AG04450 (cell line): Measurements from ENCODE around the gene ARFGAP1. TPM values are rescaled to one million over a fixed set of nuclear protein-coding genes. Genes with fewer than 3 reads are reported as not detected.
"Not testable (repeated sequence)": the region's sequence is repeated elsewhere in the genome, so short reads cannot be mapped to it uniquely, and the experiment has no call there.

Experiments
- CTCF ChIA-PET: fragments of 300-600, 350-600 bp; formaldehyde crosslinking; extraction: SDS; loops from one replicate; lab custom pipeline; 2022; ENCODE audit warnings: antibody characterized with exemption, inconsistent platforms; lab: Charles Lee
- POLR2A ChIA-PET: fragments of 350-600 bp; formaldehyde crosslinking; extraction: SDS; loops from one replicate; lab custom pipeline; 2021; ENCODE audit warnings: antibody characterized with exemption, inconsistent platforms; lab: Yijun Ruan, JAX
- DNase-seq: peaks from one replicate; pipeline ENCODE4 v3.0.0-alpha.2; 2011; ENCODE audit warnings: low read depth, low spot score
- H3K27ac ChIP-seq: one replicate; pipeline ENCODE4 v1.5.1; 2012; ENCODE audit warnings: low read depth, low read length, control low read depth
- H3K27me3 ChIP-seq: one replicate; pipeline ENCODE4 v1.6.0; 2012; ENCODE audit warnings: low read length; ENCODE audit not compliant: control insufficient read depth, insufficient read depth
- H3K4me3 ChIP-seq: 2 replicates; pipeline ENCODE4 v1.5.1; 2011; ENCODE audit warnings: mild to moderate bottlenecking, low read depth, low read length, control low read depth
- H3K9me3 ChIP-seq: 2 replicates; pipeline ENCODE4 v1.5.1; 2012; ENCODE audit warnings: low read length; ENCODE audit not compliant: control insufficient read depth, insufficient read depth
- CTCF ChIP-seq: IDR thresholded peaks from 2 replicates; pipeline ENCODE4 v1.5.1; 2011; ENCODE audit warnings: low read depth, low read length, control low read depth, inconsistent platforms
- polyA plus RNA-seq: library from polyadenylated mRNA; depleted of rRNA; stranded (reverse); fragments of >200 nt; gene quantifications from 2 replicates; pipeline ENCODE4 v1.2.3, GENCODE V29; 2011

Gene ARFGAP1
- polyA plus RNA-seq, 1 experiment = 52.6 TPM

DNA sequence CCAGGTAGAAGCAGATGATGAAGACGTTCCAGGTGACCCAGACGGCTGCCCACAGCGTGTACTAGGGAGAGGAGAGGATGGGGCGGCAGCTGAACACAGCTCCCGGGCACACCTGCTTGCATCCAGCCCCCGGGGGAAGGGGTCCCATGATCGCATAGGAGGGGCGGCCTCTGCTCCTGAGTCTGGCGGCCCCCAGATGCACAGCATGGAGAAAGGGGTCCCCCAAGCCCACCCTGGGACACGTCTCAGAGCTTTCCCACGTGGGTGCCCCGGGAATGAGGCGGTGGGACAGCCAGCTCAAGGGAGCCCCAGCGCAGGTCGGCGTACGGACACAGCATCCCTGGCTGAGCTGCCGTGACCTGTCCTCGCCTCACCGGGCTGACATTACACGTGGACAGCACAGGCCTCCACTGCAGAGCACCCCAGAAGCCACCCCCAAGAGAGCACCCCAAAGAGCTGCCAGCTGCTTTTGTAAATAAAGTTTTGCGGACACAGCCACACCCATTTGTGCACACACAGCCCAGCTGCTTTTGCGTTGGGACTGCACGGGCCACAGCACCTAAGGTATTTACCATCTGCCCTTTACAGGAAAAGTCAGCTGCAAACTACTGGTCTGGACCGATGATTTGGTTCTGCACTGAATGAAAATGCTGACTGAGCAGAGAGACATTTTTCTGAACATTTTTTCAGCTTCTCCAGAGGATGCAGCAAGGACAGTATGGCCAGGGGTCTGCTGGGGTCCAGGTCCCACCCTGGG lies 23.6 kb upstream of the ARFGAP1 start:
- CTCF ChIA-PET = interaction anchor here (0.6 to 0.9 kb wide), 2 partner anchors 20 to 26 kb away, joined by 4 to 7 read pairs; no protein-coding TSS in a partner anchor
- H3K4me3 ChIP-seq = no peak overlapping the region
- H3K27me3 ChIP-seq = peaks cover 26% of the 10 kb centered on the region
- DNase-seq = no peak
- H3K27ac ChIP-seq = no peak overlapping the region
- H3K9me3 ChIP-seq = no peaks in the 10 kb centered on the region; the same call in 1 of the 2 replicates
- POLR2A ChIA-PET = no interaction called here
- TF ChIP-seq CTCF = no peak

DNA sequence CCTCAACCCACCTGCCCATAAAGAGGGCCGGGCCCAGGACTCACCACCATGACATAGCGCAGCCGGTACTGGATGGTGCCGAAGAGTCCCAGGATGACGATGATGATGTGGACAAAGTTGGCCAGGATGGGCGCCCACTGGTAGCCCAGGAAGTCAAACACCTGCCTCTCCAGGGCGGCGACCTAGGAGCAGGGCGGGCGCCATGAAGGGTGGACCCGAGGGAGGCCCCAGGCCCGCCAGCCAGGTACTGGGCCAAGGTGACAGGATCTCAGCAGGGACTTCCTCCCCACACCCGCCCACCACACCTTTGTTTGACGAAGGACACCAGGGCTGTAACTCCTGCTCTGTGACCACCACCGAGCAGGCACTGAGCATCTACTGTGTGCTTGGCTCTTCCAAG lies 22.7 kb upstream of the ARFGAP1 start:
- no peak overlapping the region for H3K27ac ChIP-seq
- ChIA-PET CTCF (no interaction called here), POLR2A (no interaction called here)
- peaks cover under 1% of the 10 kb centered on the region; the same call in 1 of the 2 replicates for H3K9me3 ChIP-seq
- TF ChIP-seq CTCF = no peak
- DNase-seq = no peak
- H3K4me3 ChIP-seq = no peak overlapping the region
- H3K27me3 ChIP-seq = peaks cover 28% of the 10 kb centered on the region

DNA sequence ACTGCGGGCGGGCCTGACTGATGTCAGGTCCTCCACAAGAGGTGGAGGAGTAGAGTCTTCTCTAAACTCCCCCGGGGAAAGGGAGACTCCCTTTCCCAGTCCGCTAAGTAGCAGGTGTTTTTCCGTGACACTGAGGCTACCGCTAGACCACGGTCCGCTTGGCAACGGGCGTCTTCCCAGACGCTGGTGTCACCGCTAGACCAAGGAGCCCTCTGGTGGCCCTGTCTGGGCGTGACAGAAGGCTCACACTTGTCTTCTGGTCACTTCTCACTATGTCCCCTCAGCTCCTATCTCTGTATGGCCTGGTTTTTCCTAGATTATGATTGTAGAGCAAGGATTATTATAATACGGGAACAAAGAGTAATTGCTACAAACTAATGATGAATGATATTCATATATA lies 21.3 kb upstream of the ARFGAP1 start:
- DNase-seq, H3K27ac ChIP-seq, H3K4me3 ChIP-seq, H3K9me3 ChIP-seq, POLR2A ChIA-PET: not testable (repeated sequence)
- H3K27me3 ChIP-seq = peaks cover 39% of the 10 kb centered on the region
- CTCF ChIA-PET = interaction anchor here (1.1 kb wide), 1 partner anchor 16 kb away, joined by 4 read pairs; no protein-coding TSS in a partner anchor

- CTCF ChIA-PET = interaction anchor here (1.4 kb wide), 1 partner anchor 21 kb away, joined by 3 read pairs; no protein-coding TSS in a partner anchor
- Histone ChIP-seq H3K4me3 (no peak overlapping the region), H3K27me3 (peaks cover 44% of the 10 kb centered on the region), H3K9me3 (peaks cover 3% of the 10 kb centered on the region; the same call in 1 of the 2 replicates), H3K27ac (no peak overlapping the region)
- TF ChIP-seq CTCF = no peak
- POLR2A ChIA-PET = no interaction called here
- DNase-seq = no peak
Observed at GRCh38 chr20:63252284-63252711, 20.3 kb upstream of the ARFGAP1 start.

- POLR2A ChIA-PET = interaction anchor here (0.9 kb wide), 1 partner anchor 27 kb away, joined by 3 read pairs; no protein-coding TSS in a partner anchor
- TF ChIP-seq CTCF = no peak
- CTCF ChIA-PET = interaction anchor here (1.2 to 1.4 kb wide), 3 partner anchors 20 to 30 kb away, joined by 3 to 12 read pairs (median 3); no protein-coding TSS in a partner anchor
- Histone ChIP-seq H3K9me3 (peaks cover 3% of the 10 kb centered on the region; the same call in 1 of the 2 replicates), H3K27ac (no peak overlapping the region), H3K27me3 (peaks cover 51% of the 10 kb centered on the region), H3K4me3 (no peak overlapping the region)
- DNase-seq = no peak
Observed at GRCh38 chr20:63253065-63253437, 19.6 kb upstream of the ARFGAP1 start.
